Measurements from ENCODE around the gene NPR3.

The NPR3 gene

DNA sequence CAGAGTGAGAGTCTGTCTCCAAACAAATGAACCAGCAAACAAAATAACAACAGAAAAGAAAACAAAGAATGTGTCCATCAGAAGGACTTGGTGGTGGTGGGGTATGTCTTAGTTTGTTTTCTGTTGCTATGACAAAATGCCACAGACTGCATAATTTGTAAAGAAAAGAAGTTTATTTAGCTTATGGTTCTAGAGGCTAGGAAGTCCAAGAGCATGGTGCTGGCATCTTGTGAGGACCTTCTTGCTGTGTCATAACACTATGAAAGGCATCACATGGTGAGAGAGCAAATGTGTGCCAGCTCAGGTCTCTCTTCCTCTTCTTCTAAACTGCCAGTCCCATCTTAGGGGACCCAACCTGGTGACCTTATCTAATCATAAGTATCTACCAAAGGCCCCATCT is 10.5 kb downstream of the NPR3 start:
- no peak overlapping the region for H3K4me3 ChIP-seq (ENCODE audit: low read length)
- TF ChIP-seq CTCF (conservative IDR thresholded peaks at IDR 0.05; ENCODE audit: low read length): no peak
- peak; percentile 6 for DNase-seq (ENCODE audit: low read depth)

- TF ChIP-seq CTCF (conservative IDR thresholded peaks at IDR 0.05; ENCODE audit: low read length): no peak
- no peak for DNase-seq (ENCODE audit: low read depth)
- H3K4me3 ChIP-seq (ENCODE audit: low read length): no peak overlapping the region
Measured at GRCh38 chr5:32722957-32723356, 11.8 kb downstream of the NPR3 start.

- DNase-seq (ENCODE audit: low read depth): no peak
- no peak overlapping the region for H3K4me3 ChIP-seq (ENCODE audit: low read length)
- TF ChIP-seq CTCF (conservative IDR thresholded peaks at IDR 0.05; ENCODE audit: low read length): no peak
Measured at GRCh38 chr5:32724526-32724925, 13.4 kb downstream of the NPR3 start.

DNA sequence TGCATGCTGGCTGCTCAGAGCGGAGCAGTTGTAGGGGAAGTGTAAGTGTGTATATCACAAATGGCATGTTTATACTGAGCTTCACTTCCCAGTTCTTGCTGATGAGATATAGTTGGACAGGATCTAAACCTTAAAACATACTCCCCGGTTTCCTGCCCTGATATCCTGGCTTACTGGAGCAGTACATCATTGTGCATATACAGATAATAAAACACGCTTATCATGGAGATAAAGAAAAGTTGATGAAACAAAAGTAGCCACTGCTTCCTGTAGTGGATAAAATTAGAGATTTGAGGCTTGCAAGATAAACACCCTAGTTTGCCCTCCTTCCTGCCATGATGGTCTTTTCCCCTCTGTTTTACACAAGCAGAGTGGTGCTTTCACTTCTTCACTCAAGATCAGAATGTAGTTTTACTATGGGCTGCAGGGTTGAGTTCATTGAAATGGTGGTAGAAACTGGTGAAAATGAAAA is 15.0 kb downstream of the NPR3 start:
- TF ChIP-seq CTCF (conservative IDR thresholded peaks at IDR 0.05; ENCODE audit: low read length): no peak
- no peak for DNase-seq (ENCODE audit: low read depth)
- no peak overlapping the region for H3K4me3 ChIP-seq (ENCODE audit: low read length)

- H3K4me3 ChIP-seq (ENCODE audit: low read length): no peak overlapping the region
- DNase-seq (ENCODE audit: low read depth): no peak
- TF ChIP-seq CTCF (conservative IDR thresholded peaks at IDR 0.05; ENCODE audit: low read length): no peak
Measured at GRCh38 chr5:32729651-32730050, 18.5 kb downstream of the NPR3 start.

- no peak for DNase-seq (ENCODE audit: low read depth)
- no peak overlapping the region for H3K4me3 ChIP-seq (ENCODE audit: low read length)
- no peak for TF ChIP-seq CTCF (conservative IDR thresholded peaks at IDR 0.05; ENCODE audit: low read length)
Measured at GRCh38 chr5:32733590-32734340, 22.6 kb downstream of the NPR3 start.

GRCh38 chr5:32734827-32735378 is 23.8 kb downstream of the NPR3 start:
- TF ChIP-seq CTCF (conservative IDR thresholded peaks at IDR 0.05; ENCODE audit: low read length): no peak
- H3K4me3 ChIP-seq (ENCODE audit: low read length): no peak overlapping the region
- no peak for DNase-seq (ENCODE audit: low read depth)

Measured in AG10803 (cell line).